GM19438 (cell line): ENCODE results near the gene ZNF460.
"Not testable (repeated sequence)": the region's sequence is repeated elsewhere in the genome, so short reads cannot be mapped to it uniquely, and the experiment has no call there.

Experiments
- ATAC-seq: cut with Tn5 transposase; IDR thresholded peaks from one replicate; pipeline ENCODE4 v1.9.1; 2021; ENCODE audit warnings: low read depth; ENCODE audit not compliant: unreplicated experiment

ZNF460 gene

GRCh38 chr19:57280165-57280961 is at the start of gene ZNF460:
Gene ZNF460 (plus strand): TSS chr19:57280485. CDS start chr19:57280807, 322 bp downstream.
- peak; percentile 65 for ATAC-seq

GRCh38 chr19:57231686-57232085 is 48.6 kb upstream of the ZNF460 start:
- ATAC-seq, result no peak

GRCh38 chr19:57233207-57233606 is 47.1 kb upstream of the ZNF460 start:
- no peak for ATAC-seq

- ATAC-seq, result peak; percentile 25
These were observed 40.3 kb upstream of the ZNF460 start for GRCh38 chr19:57239982-57240310.

DNA sequence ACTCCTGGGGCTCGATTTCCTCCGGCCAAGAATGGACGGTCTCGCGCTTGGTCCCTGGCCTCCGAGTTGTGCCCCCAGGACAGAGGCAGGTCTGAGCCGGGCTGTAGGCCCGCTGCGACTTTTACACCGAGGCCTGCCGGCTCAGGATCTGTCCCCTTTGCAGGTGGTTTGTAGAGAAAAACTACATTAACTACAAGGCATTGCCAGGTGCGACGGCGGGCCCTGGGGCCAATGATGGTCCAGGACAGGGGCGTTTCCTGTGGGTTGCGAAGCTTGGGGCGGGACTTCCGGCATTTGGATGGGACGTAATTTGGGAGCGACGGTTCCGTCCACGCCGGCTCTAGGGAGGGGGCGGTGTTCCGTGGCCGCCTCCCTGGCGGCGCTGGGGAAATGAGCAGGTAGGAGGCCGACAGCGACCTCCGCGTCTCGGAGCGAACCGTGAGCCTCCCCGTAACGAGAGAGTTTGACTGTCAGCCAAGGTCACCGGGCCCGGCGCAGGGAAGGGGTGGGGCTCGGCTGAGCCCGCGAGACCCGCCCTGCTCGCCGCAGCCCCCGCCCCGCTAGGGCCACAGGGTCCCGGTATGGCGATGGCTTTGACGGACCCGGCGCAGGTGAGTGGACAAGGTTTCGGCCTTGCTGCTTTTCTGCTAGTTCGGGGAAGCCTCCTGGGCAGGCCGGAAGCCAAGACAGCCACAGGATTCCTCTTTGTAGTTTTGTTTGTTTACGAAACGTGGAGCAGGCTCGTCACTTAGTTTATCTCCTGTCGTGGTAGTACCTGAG is 39.8 kb upstream of the ZNF460 start, which contains the start of gene ZNF805:
TSS of gene ZNF805 (plus strand) at position 322 of the 780 bp plus-strand sequence. CDS start at position 582, 260 bp downstream.
- peak; percentile 86 for ATAC-seq

GRCh38 chr19:57241176-57241575 is 39.1 kb upstream of the ZNF460 start:
- ATAC-seq, result no peak

DNA sequence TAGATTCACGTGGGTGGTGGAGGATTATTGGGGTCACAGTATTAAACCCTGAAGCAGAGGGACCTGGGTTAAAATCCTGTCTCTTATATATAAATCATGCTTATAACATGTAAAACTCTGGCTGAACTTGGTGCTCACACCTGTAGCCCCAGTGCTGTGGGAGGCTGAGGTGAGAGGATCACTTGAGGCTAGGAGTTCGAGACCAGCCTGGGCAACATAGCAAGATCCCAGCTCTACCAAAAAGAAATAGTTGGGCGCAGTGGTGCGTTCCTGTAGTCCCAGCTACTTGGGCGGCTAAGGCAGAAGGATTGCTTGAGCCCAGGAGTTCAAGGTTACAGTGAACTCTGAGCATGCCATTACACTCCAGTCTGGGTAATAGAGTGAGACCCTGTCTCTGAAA is 37.5 kb upstream of the ZNF460 start:
- ATAC-seq, result no peak

DNA sequence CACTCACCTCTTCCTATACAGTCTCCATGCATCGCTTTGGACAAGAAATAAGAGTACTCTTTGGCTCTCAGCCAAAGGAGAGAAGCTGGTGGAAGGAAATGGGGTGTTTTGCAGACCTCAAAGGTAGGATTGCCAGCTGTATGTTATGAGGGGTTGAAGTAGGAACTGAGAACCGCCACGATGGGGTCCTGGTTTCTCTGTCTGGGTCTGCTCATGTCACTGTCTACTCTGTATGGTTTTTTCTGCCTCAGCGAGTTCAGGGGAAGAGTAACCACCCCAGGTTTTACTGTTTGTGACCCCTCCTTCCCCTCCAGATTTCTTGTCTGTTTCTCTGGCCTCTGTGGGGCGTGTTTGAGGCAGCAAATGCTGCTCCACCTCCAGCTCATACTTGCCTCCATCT is 35.8 kb upstream of the ZNF460 start:
- ATAC-seq, result no peak

DNA sequence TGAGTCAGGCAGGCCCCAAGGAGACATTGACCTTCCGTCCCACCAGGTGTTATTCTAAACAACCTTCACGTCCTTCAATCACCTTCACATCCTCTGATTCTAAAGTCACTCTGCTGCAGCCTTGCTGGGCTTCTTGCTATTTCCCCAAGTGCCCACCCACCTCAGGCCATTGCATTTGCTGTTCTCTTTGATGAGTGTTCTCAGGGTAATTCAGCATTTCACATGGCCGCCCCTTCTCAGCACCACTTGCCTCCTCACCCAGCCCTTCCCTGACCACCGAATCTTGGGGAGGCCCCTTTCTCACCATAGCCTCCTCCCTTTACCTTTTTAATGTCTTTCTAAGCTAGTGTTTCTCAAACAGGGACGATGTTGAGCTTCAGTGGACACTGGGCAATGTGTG is 35.2 kb upstream of the ZNF460 start:
- ATAC-seq, result no peak

- no peak for ATAC-seq
These were observed 34.3 kb upstream of the ZNF460 start for GRCh38 chr19:57245959-57246358.

DNA sequence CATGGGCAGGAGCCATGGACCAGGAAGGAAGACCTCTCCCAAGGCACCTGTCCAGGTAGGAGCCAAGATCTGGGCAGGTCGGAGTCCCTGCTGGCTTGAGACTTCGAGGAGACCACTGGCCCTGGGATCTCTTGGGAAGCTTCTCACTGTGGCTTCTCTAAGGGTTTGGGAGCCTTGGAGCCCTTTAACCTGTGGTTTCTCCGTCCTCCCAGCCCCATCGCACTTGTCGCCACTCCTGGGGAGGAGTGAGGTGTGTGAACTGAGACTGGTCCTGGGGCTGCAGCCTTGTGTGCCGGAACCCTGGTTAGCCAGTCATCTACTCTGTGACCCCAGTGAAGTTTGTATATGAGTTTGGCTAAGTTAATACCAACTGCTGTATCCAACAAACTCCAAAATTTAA is 31.6 kb upstream of the ZNF460 start:
- ATAC-seq, result no peak

DNA sequence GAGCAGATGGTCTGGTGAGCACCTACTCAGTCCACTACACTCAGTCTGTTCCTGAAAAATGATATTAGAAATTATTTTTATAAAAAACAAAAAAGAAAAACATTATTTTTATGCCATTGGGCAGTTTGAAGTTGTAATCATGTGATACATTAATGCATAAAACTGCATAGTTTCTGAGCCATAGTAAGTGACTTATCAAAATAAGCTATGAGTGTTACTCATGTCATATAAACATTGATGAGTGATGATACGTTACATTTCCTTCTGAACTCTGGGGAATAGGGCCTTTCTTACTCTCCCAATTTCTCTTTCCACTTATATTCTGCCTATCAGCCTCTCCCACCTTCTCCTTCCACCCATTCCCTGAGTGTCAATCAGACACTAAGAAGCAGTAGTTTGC is 31.0 kb upstream of the ZNF460 start:
- ATAC-seq, result no peak

- ATAC-seq, result not testable (repeated sequence)
These were observed 26.5 kb upstream of the ZNF460 start for GRCh38 chr19:57253767-57254166.

- ATAC-seq, result no peak
These were observed 18.2 kb upstream of the ZNF460 start for GRCh38 chr19:57262044-57262443.

DNA sequence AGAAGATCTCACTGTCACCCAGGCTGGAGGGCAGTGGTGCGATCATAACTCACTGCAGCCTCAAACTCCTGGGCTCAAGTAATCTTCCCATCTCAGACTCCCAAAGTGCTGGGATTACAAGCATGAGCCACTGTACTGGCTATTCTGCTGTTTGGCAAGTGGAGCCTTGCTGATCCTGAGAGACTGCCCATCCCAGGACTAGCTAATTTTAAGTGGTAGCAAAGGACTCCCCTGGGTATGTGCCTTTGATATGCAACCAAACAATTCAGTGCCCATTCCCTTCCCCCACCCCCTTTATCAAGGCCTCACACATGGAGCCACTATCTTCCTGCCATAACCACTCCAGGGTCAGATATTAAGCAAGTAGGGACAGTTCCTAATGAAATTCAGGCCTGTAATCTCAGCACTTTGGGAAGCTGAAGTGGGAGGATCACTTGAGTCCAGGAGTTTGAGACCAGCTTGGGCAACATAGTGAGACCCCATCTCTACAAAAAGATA is 17.0 kb upstream of the ZNF460 start:
- ATAC-seq, result no peak

DNA sequence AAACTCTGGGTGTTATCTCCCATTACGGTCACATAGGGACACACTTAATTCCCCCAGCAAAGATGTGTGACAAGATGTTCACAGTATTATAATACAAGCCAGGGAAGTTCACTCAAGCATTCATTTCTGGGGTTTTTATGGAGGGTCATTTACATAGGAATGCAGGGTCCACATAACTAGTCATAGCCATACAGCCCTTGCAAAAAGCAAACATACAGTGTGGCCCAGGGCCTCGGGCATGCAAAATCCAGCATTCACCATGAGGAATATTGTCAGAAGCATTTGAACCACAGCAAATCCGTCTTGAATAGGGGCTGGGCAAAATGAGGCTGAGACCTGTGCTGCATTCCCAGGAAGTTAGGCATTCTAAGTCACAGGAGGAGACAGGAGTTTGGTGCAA is 13.0 kb upstream of the ZNF460 start:
- ATAC-seq, result no peak

DNA sequence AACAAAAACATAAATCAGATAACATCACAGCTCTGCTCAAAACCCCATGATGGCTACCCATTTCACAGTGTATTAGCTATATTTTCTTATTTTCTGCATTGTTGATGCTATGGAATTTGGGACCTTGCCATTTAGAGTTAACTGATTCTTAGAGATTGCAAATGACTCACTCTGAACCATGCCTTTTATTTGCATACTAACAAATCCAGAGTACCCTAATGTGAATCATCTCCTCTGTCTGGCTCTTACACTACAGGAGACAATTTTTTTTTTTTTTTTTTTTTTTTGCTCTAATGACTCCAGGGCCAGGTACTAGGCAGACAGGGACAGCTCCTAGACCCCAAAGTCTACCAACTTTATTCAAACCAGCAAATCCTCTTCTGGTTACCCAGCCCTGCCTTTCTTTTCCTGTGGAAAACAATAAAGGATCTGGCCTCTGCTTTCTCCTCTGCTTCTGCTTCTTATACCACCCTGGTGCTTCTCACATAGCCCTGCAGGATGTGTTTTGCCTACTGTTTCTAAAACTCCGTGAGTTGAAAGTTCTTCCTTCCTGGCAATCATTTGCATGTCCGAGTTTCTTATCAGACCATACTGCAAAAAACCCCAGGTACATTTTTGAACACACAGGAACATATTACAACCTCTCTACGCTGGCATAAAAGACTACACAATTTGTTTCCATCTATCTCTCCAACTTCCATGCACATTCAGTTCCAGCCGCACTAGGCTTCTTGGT is 10.6 kb upstream of the ZNF460 start:
- ATAC-seq, result no peak

- ATAC-seq, result no peak
These were observed 9.0 kb upstream of the ZNF460 start for GRCh38 chr19:57271280-57271679.

DNA sequence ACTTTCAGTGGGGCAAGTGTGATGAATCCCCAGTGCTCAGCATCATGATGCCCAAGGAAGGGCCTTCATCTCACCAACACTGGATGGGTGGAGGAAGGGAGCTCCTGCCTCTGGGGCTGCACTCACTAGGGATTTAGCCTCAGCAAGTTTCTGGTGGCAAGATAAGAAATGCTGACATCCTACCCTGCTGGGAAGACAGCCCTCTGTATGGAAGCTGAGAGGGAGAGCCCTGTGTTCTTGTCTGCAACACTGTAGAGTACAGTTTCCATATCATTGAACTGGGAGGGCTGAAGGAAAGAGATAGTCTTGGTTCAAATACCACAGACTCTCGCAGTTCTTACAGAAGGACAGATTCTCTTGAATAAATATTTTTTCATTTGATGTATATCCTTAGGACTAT is 7.3 kb upstream of the ZNF460 start:
- no peak for ATAC-seq

DNA sequence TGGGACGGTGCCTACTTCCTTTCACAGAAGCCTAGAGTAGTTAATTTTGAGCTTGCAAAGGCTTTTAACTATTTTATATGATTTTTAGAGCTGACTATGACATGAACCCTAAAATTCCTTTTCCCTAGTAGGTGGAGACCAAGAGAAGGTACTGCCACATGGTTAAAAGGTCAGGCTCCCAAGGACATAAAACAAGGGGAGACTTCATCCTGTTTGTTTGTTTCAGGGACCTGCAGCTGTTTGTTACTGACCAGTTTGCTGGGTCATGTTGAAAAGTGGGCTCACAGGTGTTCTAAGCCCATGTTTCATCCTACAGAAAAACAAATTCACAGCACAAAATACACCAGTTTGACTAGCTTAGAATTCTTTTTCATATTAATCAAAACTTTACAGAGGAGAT is 3.9 kb upstream of the ZNF460 start:
- no peak for ATAC-seq

DNA sequence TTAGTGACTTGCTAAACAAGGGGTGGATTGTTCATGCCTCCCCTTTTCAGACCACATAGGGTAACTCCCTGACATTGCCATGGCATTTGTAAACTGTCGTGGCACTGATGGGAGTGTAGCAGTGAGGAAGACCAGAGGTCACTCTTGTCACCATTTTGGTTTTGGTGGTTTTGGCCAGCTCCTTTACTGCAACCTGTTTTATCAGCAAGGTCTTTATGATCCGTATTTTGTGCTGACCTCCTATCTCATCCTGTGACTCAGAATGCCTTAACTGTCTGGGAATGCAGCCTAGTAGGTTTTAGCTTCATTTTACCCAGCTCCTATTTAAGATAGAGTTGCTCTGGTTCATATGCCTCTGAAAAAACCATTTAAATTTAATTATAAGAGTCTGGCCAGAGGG is 1.8 kb upstream of the ZNF460 start:
- not testable (repeated sequence) for ATAC-seq
